H9 (cell line): ENCODE results near the gene AP3S1. TPM values are rescaled to one million over a fixed set of nuclear protein-coding genes. Genes with fewer than 3 reads are reported as not detected.

Experiments used
- DNase-seq: peaks from one replicate; pipeline ENCODE4 v3.0.0-alpha.2; 2017
- H2AFZ ChIP-seq: one replicate; pipeline ENCODE4 v1.6.1; 2013; ENCODE audit warnings: mild to moderate bottlenecking, low read length, control low read depth, moderate library complexity
- H2AK5ac ChIP-seq: 2 replicates; pipeline ENCODE4 v1.6.1; 2013; ENCODE audit warnings: low read length, control low read depth, mixed read lengths; ENCODE audit not compliant: insufficient read length
- H2BK120ac ChIP-seq: one replicate; pipeline ENCODE4 v1.6.1; 2013; ENCODE audit warnings: low read depth, mild to moderate bottlenecking, low read length, control low read depth, inconsistent platforms; ENCODE audit not compliant: poor library complexity, severe bottlenecking
- H2BK12ac ChIP-seq: 2 replicates; pipeline ENCODE4 v1.6.1; 2013; ENCODE audit warnings: low read length, control low read depth, mixed read lengths, low read depth; ENCODE audit not compliant: insufficient read length
- H2BK15ac ChIP-seq: 2 replicates; pipeline ENCODE4 v1.6.1; 2013; ENCODE audit warnings: low read depth, low read length, control low read depth
- H2BK20ac ChIP-seq: one replicate; pipeline ENCODE4 v1.6.1; 2013; ENCODE audit warnings: low read depth, mild to moderate bottlenecking, low read length, control low read depth, inconsistent platforms; ENCODE audit not compliant: poor library complexity, severe bottlenecking
- H2BK5ac ChIP-seq: 2 replicates; pipeline ENCODE4 v1.6.1; 2013; ENCODE audit warnings: low read length, control low read depth, mixed read lengths; ENCODE audit not compliant: insufficient read length
- H3K14ac ChIP-seq: 2 replicates; pipeline ENCODE4 v1.6.1; 2013; ENCODE audit warnings: low read length, control low read depth; ENCODE audit not compliant: insufficient read depth
- H3K18ac ChIP-seq: 2 replicates; pipeline ENCODE4 v1.6.1; 2013; ENCODE audit warnings: low read depth, mild to moderate bottlenecking, mixed read lengths, low read length, control low read depth; ENCODE audit not compliant: insufficient read length
- H3K23ac ChIP-seq: 2 replicates; pipeline ENCODE4 v1.6.1; 2013; ENCODE audit warnings: low read length, control low read depth, mixed read lengths, low read depth; ENCODE audit not compliant: insufficient read length
- H3K23me2 ChIP-seq: 2 replicates; pipeline ENCODE4 v1.6.1; 2013; ENCODE audit warnings: low read depth, mild to moderate bottlenecking, mixed read lengths, low read length, control low read depth; ENCODE audit not compliant: insufficient read length, poor library complexity, severe bottlenecking
- H3K27ac ChIP-seq: 2 replicates; pipeline ENCODE4 v1.5.1; 2013; ENCODE audit warnings: low read length, control low read depth, mixed read lengths, low read depth; ENCODE audit not compliant: insufficient read length
- H3K27me3 ChIP-seq: 2 replicates; pipeline ENCODE4 v1.6.1; 2013; ENCODE audit warnings: low read length, control low read depth, inconsistent platforms; ENCODE audit not compliant: insufficient read depth
- H3K4ac ChIP-seq: 2 replicates; pipeline ENCODE4 v1.6.1; 2013; ENCODE audit warnings: low read depth, mild to moderate bottlenecking, control low read depth, inconsistent platforms, low read length, moderate library complexity
- H3K4me1 ChIP-seq: 2 replicates; pipeline ENCODE4 v1.6.1; 2013; ENCODE audit warnings: low read length, control low read depth, inconsistent platforms; ENCODE audit not compliant: insufficient read depth
- H3K4me2 ChIP-seq: 2 replicates; pipeline ENCODE4 v1.6.1; 2013; ENCODE audit warnings: low read length, control low read depth, mixed read lengths; ENCODE audit not compliant: insufficient read length, insufficient read depth
- H3K56ac ChIP-seq: 2 replicates; pipeline ENCODE4 v1.6.1; 2013; ENCODE audit warnings: low read depth, mild to moderate bottlenecking, mixed read lengths, low read length, control low read depth; ENCODE audit not compliant: insufficient read length
- H3K79me1 ChIP-seq: 2 replicates; pipeline ENCODE4 v1.6.1; 2013; ENCODE audit warnings: low read depth, mild to moderate bottlenecking, moderate library complexity, low read length, control low read depth, inconsistent platforms; ENCODE audit not compliant: insufficient read depth, poor library complexity, severe bottlenecking
- H3K79me2 ChIP-seq: 2 replicates; pipeline ENCODE4 v1.6.1; 2013; ENCODE audit warnings: low read length, control low read depth, inconsistent platforms; ENCODE audit not compliant: insufficient read depth
- H3K9ac ChIP-seq: 2 replicates; pipeline ENCODE4 v1.6.1; 2013; ENCODE audit warnings: low read length, control low read depth, mixed read lengths; ENCODE audit not compliant: insufficient read length; ENCODE audit errors: extremely low read depth
- H3K9me3 ChIP-seq: one replicate; pipeline ENCODE4 v1.6.1; 2013; ENCODE audit warnings: low read depth, low read length, inconsistent platforms; ENCODE audit not compliant: control insufficient read depth
- H3T11ph ChIP-seq: one replicate; pipeline ENCODE4 v1.6.1; 2013; ENCODE audit warnings: mild to moderate bottlenecking, low read length, control low read depth, inconsistent platforms
- H4K20me1 ChIP-seq: one replicate; pipeline ENCODE4 v1.6.1; 2013; ENCODE audit not compliant: control insufficient read depth, insufficient read length, insufficient read depth
- H4K5ac ChIP-seq: 2 replicates; pipeline ENCODE4 v1.6.1; 2013; ENCODE audit warnings: low read depth, mild to moderate bottlenecking, mixed read lengths, low read length, control low read depth; ENCODE audit not compliant: insufficient read length
- H4K8ac ChIP-seq: replicated peaks from 2 replicates; pipeline ENCODE4 v1.6.1; 2013; ENCODE audit warnings: low read length, control low read depth, mixed read lengths, low read depth; ENCODE audit not compliant: insufficient read length
- H4K91ac ChIP-seq: 2 replicates; pipeline ENCODE4 v1.6.1; 2013; ENCODE audit warnings: low read depth, mild to moderate bottlenecking, moderate library complexity, mixed read lengths, low read length, control low read depth; ENCODE audit not compliant: insufficient read length
- H3K27ac Mint-ChIP-seq, 3 experiments: 2 replicates in 2 of 3; 3 replicates in 1 of 3; pipeline ENCODE4 v1.8.0; 2020 to 2021; ENCODE audit warnings: mixed read lengths in 3 of 3, mild to moderate bottlenecking in 1 of 3, moderate library complexity in 1 of 3
- H3K27me3 Mint-ChIP-seq: 2 replicates; pipeline ENCODE4 v1.8.0; 2021; ENCODE audit warnings: low read depth, mild to moderate bottlenecking, moderate library complexity, mixed read lengths
- H3K36me3 Mint-ChIP-seq, 3 experiments: 2 replicates in 2 of 3; 3 replicates in 1 of 3; pipeline ENCODE4 v1.8.0; 2020 to 2021; ENCODE audit warnings: low read depth in 3 of 3, mixed read lengths in 3 of 3; ENCODE audit not compliant: insufficient read depth in 1 of 3
- H3K4me1 Mint-ChIP-seq, 2 experiments: 2 replicates each; pipeline ENCODE4 v1.8.0; 2020; ENCODE audit warnings: mixed read lengths in 2 of 2
- H3K4me3 Mint-ChIP-seq, 2 experiments: 2 replicates in 1 of 2; 3 replicates in 1 of 2; pipeline ENCODE4 v1.8.0; 2020 to 2021; ENCODE audit warnings: mild to moderate bottlenecking in 2 of 2, mixed read lengths in 2 of 2, moderate library complexity in 1 of 2
- H3K9me3 Mint-ChIP-seq, 2 experiments: 2 replicates in 1 of 2; 3 replicates in 1 of 2; pipeline ENCODE4 v1.8.0; 2020; ENCODE audit warnings: mild to moderate bottlenecking in 2 of 2, mixed read lengths in 2 of 2, moderate library complexity in 1 of 2
- WGBS: extraction: QIAGEN DNeasy Blood & Tissue Kit; methylation state at CpG from one replicate; pipeline ENCODE4 v1.1.7; 2013; ENCODE audit warnings: missing lambda C conversion rate, low lambda C conversion rate, mixed read lengths; ENCODE audit not compliant: insufficient read length; ENCODE audit errors: extremely low coverage; 5-methylcytosine and 5-hydroxymethylcytosine counted together
- total RNA-seq: library from RNA; stranded (reverse); gene quantifications from 2 replicates; pipeline ENCODE4 v1.2.1, GENCODE V29; 2021
- TF ChIP-seq, protein P1 (sequence below): fragments of 200-600 bp; sonication (generic); conservative IDR thresholded peaks from 3 replicates; pipeline ENCODE4 v1.8.0; 2021; ENCODE audit warnings: antibody characterized with exemption, mild to moderate bottlenecking

Gene AP3S1
- total RNA-seq, 1 experiment from 2014 or later: 78.4 TPM

DNA sequence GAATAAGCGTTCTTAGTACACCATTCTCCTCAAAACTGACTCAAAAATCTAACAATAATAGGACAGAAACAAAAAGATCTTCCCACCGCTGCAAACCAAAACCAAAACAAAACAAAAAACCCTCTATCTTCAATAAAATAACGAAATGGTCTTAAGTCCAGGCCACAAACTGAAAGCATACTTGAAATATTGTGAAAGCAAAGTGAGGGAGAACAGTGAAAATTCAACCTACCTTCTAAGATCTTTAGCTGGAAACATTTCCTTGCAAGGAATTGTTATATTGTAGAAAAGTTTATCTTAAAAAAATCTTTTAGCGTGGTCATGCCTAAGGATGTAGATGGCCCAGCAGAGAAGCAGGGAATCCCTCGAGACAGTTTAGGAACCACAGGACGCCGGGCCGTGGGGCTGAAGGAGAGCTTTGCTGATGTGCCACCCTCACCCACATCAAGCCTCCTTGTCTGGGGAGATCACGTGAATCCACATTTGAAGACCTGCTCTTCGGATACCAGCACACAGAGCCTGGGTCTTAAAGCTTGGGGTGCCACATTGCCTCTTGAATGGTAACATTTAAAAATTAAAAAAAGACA, 92.7 kb downstream of the AP3S1 start:
- Histone ChIP-seq H2BK5ac (no peak overlapping the region), H2AK5ac (no peak overlapping the region), H3K9me3 (no peaks in the 10 kb centered on the region), H4K8ac (no peak overlapping the region), H3K18ac (no peak overlapping the region), H2BK12ac (no peak overlapping the region), H2BK120ac (no peak overlapping the region), H3K14ac (no peak overlapping the region), H3K23ac (no peak overlapping the region), H3K79me2 (no peaks in the 10 kb centered on the region), H3K9ac (no peak overlapping the region), H4K20me1 (no peaks in the 10 kb centered on the region), H3T11ph (no peak overlapping the region), H3K27me3 (no peaks in the 10 kb centered on the region), H4K91ac (no peak overlapping the region), H3K56ac (no peak overlapping the region), H3K23me2 (no peaks in the 10 kb centered on the region), H2BK15ac (no peak overlapping the region), H3K27ac (no peak overlapping the region), H2AFZ (no peak overlapping the region), H3K4me1 (no peaks in the 10 kb centered on the region; the same call in 1 of the 2 replicates), H4K5ac (no peak overlapping the region), H3K4me2 (no peak overlapping the region), H3K79me1 (no peaks in the 10 kb centered on the region), H3K4ac (no peak overlapping the region), H2BK20ac (no peak overlapping the region)
- whole genome bisulfite sequencing: 100% methylated on average over 1 of the region's 10 CpGs
- no peaks in the 10 kb centered on the region for H3K36me3 Mint-ChIP-seq
- DNase-seq: no peak
- TF ChIP-seq, protein P1, sequence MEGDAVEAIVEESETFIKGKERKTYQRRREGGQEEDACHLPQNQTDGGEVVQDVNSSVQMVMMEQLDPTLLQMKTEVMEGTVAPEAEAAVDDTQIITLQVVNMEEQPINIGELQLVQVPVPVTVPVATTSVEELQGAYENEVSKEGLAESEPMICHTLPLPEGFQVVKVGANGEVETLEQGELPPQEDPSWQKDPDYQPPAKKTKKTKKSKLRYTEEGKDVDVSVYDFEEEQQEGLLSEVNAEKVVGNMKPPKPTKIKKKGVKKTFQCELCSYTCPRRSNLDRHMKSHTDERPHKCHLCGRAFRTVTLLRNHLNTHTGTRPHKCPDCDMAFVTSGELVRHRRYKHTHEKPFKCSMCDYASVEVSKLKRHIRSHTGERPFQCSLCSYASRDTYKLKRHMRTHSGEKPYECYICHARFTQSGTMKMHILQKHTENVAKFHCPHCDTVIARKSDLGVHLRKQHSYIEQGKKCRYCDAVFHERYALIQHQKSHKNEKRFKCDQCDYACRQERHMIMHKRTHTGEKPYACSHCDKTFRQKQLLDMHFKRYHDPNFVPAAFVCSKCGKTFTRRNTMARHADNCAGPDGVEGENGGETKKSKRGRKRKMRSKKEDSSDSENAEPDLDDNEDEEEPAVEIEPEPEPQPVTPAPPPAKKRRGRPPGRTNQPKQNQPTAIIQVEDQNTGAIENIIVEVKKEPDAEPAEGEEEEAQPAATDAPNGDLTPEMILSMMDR: no peak
- H3K27me3 Mint-ChIP-seq: no peaks in the 10 kb centered on the region
- H3K9me3 Mint-ChIP-seq: no peaks in the 10 kb centered on the region
- no peak overlapping the region for H3K27ac Mint-ChIP-seq
- no peak overlapping the region for H3K4me3 Mint-ChIP-seq
- H3K4me1 Mint-ChIP-seq: peaks cover 14 to 17% of the 10 kb centered on the region in 2 experiments
